ENCODE data around the gene CCL13.
"Not testable (repeated sequence)": the region's sequence is repeated elsewhere in the genome, so short reads cannot be mapped to it uniquely, and the experiment has no call there.

Gene CCL13

DNA sequence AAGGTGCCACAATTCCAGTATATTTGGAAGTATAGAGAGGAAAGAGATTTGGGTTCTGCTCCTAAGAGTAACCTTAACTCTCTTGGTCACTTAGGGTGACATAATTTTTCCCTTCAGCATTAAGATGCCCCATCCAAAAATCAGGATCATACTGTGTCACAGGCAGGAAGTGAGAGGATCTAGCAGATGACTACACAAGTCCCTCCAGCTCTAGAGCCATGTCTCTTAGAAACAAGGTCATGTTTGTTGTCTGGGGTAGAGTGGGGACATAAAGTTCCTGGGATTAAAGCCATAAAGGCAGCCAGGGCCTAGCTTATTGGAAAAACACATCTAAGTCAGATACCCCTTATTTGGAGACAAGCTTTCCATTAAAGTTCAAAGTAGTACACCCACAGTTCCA, 34.3 kb upstream of the CCL13 start:
- Histone ChIP-seq H3K9ac (ENCODE audit: low read depth, low read length, poor library complexity, severe bottlenecking) (no peak overlapping the region), H3K4me3 (ENCODE audit: low read length, poor library complexity, severe bottlenecking) (no peak overlapping the region), H3K4me2 (ENCODE audit: low read depth, low read length, poor library complexity, severe bottlenecking) (no peak overlapping the region), H3K79me2 (ENCODE audit: insufficient read depth, low read length) (no peaks in the 10 kb centered on the region), H3K9me2 (replicated peaks; ENCODE audit: low read depth, low read length) (no peaks in the 10 kb centered on the region), H3K9me3 (ENCODE audit: insufficient read depth, low read depth, low read length) (no peaks in the 10 kb centered on the region), H4K20me1 (ENCODE audit: insufficient read depth, low read length, poor library complexity, severe bottlenecking) (no peaks in the 10 kb centered on the region), H3F3A (ENCODE audit: low read depth) (no peaks in the 10 kb centered on the region), H2AFZ (ENCODE audit: low read length) (no peak overlapping the region), H3K36me3 (ENCODE audit: insufficient read depth, low read length) (no peaks in the 10 kb centered on the region), H3K4me1 (ENCODE audit: insufficient read depth, low read length, poor library complexity, severe bottlenecking) (no peaks in the 10 kb centered on the region), H3K27me3 (ENCODE audit: insufficient read depth, low read length, poor library complexity, severe bottlenecking) (no peaks in the 10 kb centered on the region)
- TF ChIP-seq EZH2phosphoT487 (IDR thresholded peaks at IDR 0.05; ENCODE audit: borderline replicate concordance) = no peak
- TF ChIP-seq, protein P1, sequence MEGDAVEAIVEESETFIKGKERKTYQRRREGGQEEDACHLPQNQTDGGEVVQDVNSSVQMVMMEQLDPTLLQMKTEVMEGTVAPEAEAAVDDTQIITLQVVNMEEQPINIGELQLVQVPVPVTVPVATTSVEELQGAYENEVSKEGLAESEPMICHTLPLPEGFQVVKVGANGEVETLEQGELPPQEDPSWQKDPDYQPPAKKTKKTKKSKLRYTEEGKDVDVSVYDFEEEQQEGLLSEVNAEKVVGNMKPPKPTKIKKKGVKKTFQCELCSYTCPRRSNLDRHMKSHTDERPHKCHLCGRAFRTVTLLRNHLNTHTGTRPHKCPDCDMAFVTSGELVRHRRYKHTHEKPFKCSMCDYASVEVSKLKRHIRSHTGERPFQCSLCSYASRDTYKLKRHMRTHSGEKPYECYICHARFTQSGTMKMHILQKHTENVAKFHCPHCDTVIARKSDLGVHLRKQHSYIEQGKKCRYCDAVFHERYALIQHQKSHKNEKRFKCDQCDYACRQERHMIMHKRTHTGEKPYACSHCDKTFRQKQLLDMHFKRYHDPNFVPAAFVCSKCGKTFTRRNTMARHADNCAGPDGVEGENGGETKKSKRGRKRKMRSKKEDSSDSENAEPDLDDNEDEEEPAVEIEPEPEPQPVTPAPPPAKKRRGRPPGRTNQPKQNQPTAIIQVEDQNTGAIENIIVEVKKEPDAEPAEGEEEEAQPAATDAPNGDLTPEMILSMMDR (conservative IDR thresholded peaks at IDR 0.05; ENCODE audit: low read length) = no peak

DNA sequence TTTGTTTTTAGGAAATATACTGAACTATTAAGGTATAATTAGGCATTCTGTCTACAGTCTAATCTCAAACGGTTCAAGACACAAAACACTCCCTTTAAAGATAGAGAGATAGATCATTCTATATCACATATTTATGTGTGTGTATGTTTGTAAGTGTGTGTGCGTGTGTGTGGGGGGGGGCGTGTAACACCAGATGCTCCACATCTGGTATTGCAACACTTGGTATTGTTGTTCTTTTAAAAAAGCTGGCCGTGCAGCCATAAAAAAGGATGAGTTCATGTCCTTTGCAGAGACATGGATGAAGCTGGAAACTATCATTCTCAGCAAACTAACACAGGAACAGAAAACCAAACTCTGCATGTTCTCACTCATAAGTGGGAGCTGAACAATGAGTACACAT, 28.7 kb upstream of the CCL13 start:
- H3K79me2 ChIP-seq (ENCODE audit: insufficient read depth, low read length); H3K27me3 ChIP-seq (ENCODE audit: insufficient read depth, low read length, poor library complexity, severe bottlenecking); H3K4me1 ChIP-seq (ENCODE audit: insufficient read depth, low read length, poor library complexity, severe bottlenecking); H3K4me2 ChIP-seq (ENCODE audit: low read depth, low read length, poor library complexity, severe bottlenecking); H2AFZ ChIP-seq (ENCODE audit: low read length); H4K20me1 ChIP-seq (ENCODE audit: insufficient read depth, low read length, poor library complexity, severe bottlenecking); H3F3A ChIP-seq (ENCODE audit: low read depth); H3K36me3 ChIP-seq (ENCODE audit: insufficient read depth, low read length); H3K9me3 ChIP-seq (ENCODE audit: insufficient read depth, low read depth, low read length); H3K4me3 ChIP-seq (ENCODE audit: low read length, poor library complexity, severe bottlenecking); H3K9me2 ChIP-seq (replicated peaks; ENCODE audit: low read depth, low read length); H3K9ac ChIP-seq (ENCODE audit: low read depth, low read length, poor library complexity, severe bottlenecking): not testable (repeated sequence)

DNA sequence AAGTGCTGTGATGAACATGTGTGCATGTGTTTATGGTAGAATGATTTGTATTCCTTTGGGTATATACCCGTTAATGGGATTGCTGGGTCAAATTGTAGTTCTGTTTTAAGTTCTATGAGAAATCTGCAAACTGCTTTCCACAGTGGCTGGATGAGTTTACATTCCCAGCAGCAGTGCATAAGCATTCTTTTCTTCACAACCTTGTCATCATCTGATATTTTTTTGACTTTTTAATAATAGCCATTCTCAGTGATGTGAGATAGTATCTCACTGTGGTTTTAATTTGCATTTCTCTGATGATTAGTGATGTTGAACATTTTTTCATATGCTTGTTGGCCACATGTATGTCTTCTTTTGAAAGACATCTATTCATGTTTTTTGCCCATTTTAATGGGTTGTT, 18.6 kb upstream of the CCL13 start:
- no peaks in the 10 kb centered on the region for H3F3A ChIP-seq (ENCODE audit: low read depth)
- no peaks in the 10 kb centered on the region for H3K79me2 ChIP-seq (ENCODE audit: insufficient read depth, low read length)
- no peaks in the 10 kb centered on the region for H3K9me3 ChIP-seq (ENCODE audit: insufficient read depth, low read depth, low read length)
- H3K27me3 ChIP-seq (ENCODE audit: insufficient read depth, low read length, poor library complexity, severe bottlenecking) = no peaks in the 10 kb centered on the region
- no peak overlapping the region for H3K4me2 ChIP-seq (ENCODE audit: low read depth, low read length, poor library complexity, severe bottlenecking)
- no peak overlapping the region for H3K4me3 ChIP-seq (ENCODE audit: low read length, poor library complexity, severe bottlenecking)
- no peak for TF ChIP-seq EZH2phosphoT487 (IDR thresholded peaks at IDR 0.05; ENCODE audit: borderline replicate concordance)
- TF ChIP-seq, protein P1 (conservative IDR thresholded peaks at IDR 0.05; ENCODE audit: low read length) = no peak
- H3K9ac ChIP-seq (ENCODE audit: low read depth, low read length, poor library complexity, severe bottlenecking) = no peak overlapping the region
- H3K4me1 ChIP-seq (ENCODE audit: insufficient read depth, low read length, poor library complexity, severe bottlenecking) = no peaks in the 10 kb centered on the region
- H3K36me3 ChIP-seq (ENCODE audit: insufficient read depth, low read length) = no peaks in the 10 kb centered on the region
- no peaks in the 10 kb centered on the region for H3K9me2 ChIP-seq (replicated peaks; ENCODE audit: low read depth, low read length)
- no peak overlapping the region for H2AFZ ChIP-seq (ENCODE audit: low read length)
- H4K20me1 ChIP-seq (ENCODE audit: insufficient read depth, low read length, poor library complexity, severe bottlenecking) = no peaks in the 10 kb centered on the region

DNA sequence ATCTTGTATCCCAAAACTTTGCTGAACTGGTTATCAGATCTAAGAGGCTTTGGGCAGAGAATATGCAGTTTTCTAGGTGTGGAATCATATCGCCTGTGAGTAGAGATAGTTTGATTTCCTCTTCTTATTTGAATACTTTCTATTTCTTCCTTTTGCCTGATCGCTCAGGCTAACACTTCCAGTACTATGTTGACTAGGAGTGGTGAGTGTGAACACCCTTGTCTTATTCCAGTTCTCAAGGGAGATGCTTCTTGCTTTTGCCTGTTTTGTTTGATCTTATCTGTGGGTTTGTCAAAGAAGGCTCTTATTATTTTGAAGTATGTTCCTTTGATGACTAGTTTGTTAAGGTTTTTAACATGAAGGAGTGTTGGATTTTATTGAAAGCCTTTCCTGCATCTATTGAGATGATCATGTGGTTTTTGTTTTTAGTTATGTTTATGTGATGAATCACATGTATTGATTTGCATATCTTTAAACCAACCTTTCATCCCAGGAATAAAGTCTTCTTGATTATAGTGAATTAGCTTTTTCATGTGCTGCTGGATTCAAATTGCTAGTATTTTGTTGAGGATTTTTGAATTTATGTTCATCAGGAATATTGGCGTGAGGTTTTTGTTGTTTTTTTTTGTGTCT, 17.0 kb upstream of the CCL13 start:
- Histone ChIP-seq H3K27me3 (ENCODE audit: insufficient read depth, low read length, poor library complexity, severe bottlenecking) (no peaks in the 10 kb centered on the region), H3K9me2 (replicated peaks; ENCODE audit: low read depth, low read length) (no peaks in the 10 kb centered on the region)
- no peak for TF ChIP-seq EZH2phosphoT487 (IDR thresholded peaks at IDR 0.05; ENCODE audit: borderline replicate concordance)
- TF ChIP-seq, protein P1 (conservative IDR thresholded peaks at IDR 0.05; ENCODE audit: low read length) = no peak

More for the DNA sequence above, 17.0 kb upstream of the CCL13 start:
- H3K4me1 ChIP-seq (ENCODE audit: insufficient read depth, low read length, poor library complexity, severe bottlenecking) = no peaks in the 10 kb centered on the region
- H3K9ac ChIP-seq (ENCODE audit: low read depth, low read length, poor library complexity, severe bottlenecking) = no peak overlapping the region
- no peaks in the 10 kb centered on the region for H3K36me3 ChIP-seq (ENCODE audit: insufficient read depth, low read length)
- no peak overlapping the region for H3K4me3 ChIP-seq (ENCODE audit: low read length, poor library complexity, severe bottlenecking)
- H3K9me3 ChIP-seq (ENCODE audit: insufficient read depth, low read depth, low read length) = no peaks in the 10 kb centered on the region
- no peaks in the 10 kb centered on the region for H3F3A ChIP-seq (ENCODE audit: low read depth)
- no peak overlapping the region for H3K4me2 ChIP-seq (ENCODE audit: low read depth, low read length, poor library complexity, severe bottlenecking)
- H4K20me1 ChIP-seq (ENCODE audit: insufficient read depth, low read length, poor library complexity, severe bottlenecking) = no peaks in the 10 kb centered on the region
- no peaks in the 10 kb centered on the region for H3K79me2 ChIP-seq (ENCODE audit: insufficient read depth, low read length)
- no peak overlapping the region for H2AFZ ChIP-seq (ENCODE audit: low read length)
